Activated T-cell treated with anti-CD3 and anti-CD28 coated beads, Interleukin-2, amount 50 U/mL, for 1 hour (primary cell): ENCODE data around the gene NR1H2.
"Not testable (repeated sequence)": the region's sequence is repeated elsewhere in the genome, so short reads cannot be mapped to it uniquely, and the experiment has no call there.

Experiments
- DNase-seq: peaks from one replicate; pipeline ENCODE4 v3.0.0-alpha.2; 2020

Gene NR1H2

GRCh38 chr19:50376166-50377050, at the start of gene NR1H2:
NR1H2 (plus strand) TSS chr19:50376457; CDS start chr19:50377606, 1,149 bp downstream.
- DNase-seq: peak; percentile 96

GRCh38 chr19:50327013-50327412, 49.2 kb upstream of the NR1H2 start:
- no peak for DNase-seq

GRCh38 chr19:50327461-50328223, 48.6 kb upstream of the NR1H2 start:
- DNase-seq: no peak

GRCh38 chr19:50328224-50328872, 47.9 kb upstream of the NR1H2 start:
- no peak for DNase-seq

- DNase-seq: no peak
Observed at GRCh38 chr19:50328873-50329145, 47.4 kb upstream of the NR1H2 start.

GRCh38 chr19:50329146-50329925, 46.9 kb upstream of the NR1H2 start, which contains the start of gene KCNC3:
KCNC3 (minus strand) TSS chr19:50329377; CDS start chr19:50329082, 295 bp downstream.
- peak; percentile 84 for DNase-seq

DNA sequence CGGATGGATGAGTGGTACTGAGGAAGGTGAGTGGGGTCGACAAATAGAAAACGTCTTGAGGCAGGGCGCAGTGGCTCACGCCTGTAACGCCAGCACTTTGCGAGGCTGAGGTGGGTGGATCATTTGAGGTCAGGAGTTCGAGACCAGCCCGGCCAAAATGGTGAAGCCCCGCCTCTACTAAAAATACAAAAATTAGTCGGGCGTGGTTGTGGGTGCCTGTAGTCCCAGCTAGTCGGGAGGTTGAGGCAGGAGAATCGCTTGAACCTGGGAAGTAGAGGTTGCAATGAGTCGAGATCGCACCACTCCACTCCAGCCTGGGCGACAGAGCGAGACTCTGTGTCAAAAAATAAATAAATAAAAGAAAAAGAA, 46.3 kb upstream of the NR1H2 start:
- DNase-seq: not testable (repeated sequence)

DNA sequence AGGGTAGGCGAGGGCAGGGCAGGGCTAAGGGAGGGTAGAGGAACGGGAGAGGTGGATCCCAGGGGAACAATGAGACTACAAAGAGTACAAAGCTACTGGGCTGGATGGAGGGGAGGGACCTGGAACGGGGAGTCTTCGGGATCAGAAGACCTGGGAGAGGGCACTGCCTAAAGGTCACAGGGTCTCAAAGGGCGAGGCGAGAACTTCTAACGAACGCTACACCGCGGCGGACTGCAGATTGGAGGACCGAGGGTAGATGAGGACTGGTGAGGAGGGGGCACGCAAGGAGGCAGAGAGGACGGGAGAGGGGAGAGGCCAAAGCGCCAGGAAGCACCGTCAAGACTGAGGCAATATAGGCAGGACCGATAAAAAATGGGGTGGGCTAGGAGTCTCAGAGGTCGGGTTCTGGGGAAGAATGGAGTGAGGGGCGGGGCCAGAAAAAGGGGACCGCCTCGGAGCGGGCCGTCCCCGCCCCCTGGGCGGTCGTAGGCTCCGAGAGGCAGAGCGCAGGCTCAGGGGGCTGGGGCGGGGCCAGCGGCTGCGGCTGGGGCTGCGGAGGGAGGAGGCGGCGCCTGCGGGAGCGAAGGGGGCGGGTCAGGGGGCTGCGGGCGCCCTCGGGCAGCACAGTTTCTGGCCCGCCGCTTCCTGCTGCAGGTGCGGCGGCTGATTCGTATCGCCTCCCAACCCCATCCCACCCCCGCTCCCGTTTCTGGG, 45.7 kb upstream of the NR1H2 start:
- peak; percentile 75 for DNase-seq

DNA sequence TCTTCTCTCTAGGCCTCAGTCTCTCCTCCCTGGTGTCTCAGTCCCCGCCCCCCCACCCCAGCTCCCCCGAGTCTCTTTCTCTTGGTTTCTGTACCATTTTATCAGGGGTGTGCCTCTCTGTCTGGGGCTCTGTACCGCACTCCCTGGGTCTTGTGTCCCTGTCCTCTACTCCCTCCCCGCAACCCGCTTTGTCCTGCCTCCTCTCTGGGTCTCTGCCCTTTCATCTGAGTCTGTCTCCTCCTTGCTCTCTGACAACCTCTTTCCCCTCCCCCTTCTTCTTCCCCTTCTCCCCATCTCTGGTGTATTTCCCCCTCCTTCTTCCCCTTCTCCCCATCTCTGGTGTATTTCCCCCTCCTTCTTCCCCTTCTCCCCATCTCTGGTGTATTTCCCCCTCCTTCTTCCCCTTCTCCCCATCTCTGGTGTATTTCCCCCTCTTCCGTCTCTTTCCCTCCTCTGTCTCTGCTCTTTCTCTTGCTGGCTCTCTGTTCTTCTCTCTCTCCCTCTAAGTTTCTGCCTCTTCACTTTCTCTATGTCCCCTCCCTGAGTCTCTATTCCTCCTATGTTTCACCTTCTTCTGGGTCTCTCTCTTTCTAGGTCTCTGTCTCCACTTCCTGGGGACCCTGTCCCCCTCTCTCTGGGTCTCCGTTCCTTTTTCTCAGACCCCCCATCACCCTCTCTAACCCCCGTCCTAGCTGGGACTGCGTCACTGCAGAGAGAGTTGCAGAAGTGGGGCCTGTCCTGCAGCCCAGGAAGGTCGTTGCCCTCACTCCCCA, 44.9 kb upstream of the NR1H2 start:
- DNase-seq: no peak

- DNase-seq: no peak
Observed at GRCh38 chr19:50331994-50332243, 44.3 kb upstream of the NR1H2 start.

DNA sequence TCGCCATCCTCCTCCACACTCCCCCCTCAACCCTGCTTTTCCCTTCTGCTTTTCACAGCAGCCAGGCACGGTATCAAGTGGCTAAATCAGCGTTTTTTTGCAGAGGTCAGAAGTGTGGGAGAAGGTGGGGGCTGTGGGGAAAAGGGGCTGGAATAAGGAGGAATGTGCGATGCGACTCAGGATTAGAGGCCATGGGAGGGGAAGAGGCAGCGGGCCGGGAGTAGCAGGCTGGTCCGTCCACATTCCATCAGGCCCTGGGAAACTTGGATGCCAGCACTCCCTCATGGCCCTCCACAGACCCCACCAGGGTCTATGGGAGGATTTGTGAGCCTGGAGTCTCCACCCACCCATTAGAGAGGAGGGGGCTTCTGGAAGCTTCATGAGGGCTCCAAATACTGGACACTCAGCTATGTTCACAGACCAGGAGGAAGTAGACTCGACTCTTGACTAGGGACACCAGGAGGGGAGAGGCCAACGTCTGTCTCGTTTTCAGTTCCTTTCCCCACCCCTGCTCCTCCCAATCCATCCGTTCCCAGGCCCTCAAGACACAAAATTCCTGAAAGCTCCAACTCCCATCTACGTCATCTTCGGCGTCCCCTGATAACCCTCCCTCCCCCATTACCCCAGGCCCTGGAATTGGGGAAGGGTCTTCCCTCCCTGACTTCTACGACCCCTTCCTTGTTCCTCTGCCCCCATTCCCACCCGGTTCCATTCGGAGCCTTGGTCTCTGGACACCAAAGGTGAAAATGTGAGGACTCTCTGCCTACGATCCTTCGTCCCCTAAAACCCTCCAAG, 43.8 kb upstream of the NR1H2 start:
- DNase-seq: no peak

DNA sequence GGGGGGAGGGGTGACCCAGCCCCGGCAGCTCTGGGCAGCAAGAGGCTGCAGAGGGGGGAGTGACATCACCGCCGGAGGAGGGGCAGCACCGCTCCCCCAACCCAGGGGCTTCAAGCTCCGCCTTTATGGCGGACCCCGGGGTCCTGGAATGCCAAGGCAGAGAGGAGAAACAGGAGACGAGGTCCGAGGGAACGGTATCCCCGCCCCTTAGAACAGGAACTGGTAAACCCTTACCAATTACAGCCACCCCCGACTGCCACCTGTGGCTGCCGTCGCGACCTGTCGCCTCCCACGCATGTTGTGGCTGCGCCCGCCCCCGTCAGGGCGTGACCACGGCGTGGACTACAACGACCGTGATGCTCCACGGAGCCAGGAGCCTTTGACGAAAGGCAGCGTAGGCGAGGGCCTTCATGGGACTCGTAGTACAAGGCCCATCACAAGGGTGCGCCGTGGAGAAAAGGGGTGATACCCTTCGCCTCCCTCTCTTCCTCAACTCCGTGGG, 43.0 kb upstream of the NR1H2 start:
- peak; percentile 88 for DNase-seq

- peak; percentile 86 for DNase-seq
Observed at GRCh38 chr19:50333737-50334617, 42.3 kb upstream of the NR1H2 start.

DNA sequence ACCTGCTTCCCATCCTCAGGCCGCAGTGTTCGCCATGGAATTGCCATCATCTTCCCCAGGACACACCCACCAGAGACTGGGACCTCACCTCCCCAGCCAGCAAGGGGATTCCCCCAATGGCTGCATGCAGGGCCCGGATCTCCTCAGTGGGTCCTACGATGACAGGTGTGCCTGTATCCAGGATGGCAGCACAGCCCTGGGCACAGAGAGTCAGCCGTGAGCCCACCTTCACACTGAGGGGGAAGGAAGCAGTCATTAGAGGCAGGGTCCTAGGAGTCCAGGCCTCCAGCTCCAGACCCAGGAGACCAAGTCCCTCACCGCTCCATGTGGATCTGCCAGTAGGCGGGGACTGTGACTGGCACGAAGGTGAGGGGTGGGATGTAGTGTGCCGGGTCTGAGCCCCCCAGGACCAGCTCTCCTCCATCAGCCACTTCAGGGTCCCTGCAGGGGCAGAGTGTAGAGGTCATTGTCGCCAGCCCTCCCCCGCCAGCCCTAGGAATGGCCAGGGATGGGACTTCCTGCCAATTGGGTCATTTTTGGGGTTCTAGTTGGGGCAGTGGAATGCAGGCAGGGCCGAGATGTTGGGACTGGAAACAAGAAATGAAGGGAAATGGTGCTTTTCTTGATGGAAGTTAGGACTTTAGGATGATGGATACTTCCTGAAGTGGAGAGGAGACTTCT, 41.4 kb upstream of the NR1H2 start:
- DNase-seq: no peak

DNA sequence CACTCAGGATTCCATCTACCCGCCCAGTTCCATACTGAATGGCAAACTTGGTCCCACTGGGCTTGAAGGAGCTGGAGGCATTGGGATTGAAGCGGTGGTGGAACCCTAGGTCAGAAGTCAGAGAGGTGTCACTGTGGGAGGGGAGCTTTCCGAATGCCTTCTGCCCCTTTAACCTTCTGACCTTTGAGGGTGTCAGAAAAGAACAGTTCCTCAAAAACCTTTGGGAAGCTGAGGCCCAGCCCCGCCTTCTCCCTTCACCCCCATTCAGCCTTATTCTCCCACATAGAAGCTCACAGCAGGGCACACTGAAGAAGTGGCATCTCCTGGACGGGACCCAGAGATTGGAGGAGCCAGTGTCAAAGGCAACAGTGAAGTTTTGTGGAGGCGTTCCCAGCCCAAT, 39.2 kb upstream of the NR1H2 start:
- DNase-seq: not testable (repeated sequence)

- no peak for DNase-seq
Observed at GRCh38 chr19:50340331-50340730, 35.9 kb upstream of the NR1H2 start.

GRCh38 chr19:50341091-50341564, 35.1 kb upstream of the NR1H2 start:
- no peak for DNase-seq

- DNase-seq: no peak
Observed at GRCh38 chr19:50344661-50345318, 31.5 kb upstream of the NR1H2 start.
